SIG-M5 treated with dmso at 0.1 percent for 504 hours (cell line): ENCODE measurements around the gene NTM.

Experiments
- DNase-seq: peaks from one replicate; lab custom pipeline; 2025; ENCODE audit not compliant: unreplicated experiment; lab: John Stamatoyannopoulos, UW

NTM gene

DNA sequence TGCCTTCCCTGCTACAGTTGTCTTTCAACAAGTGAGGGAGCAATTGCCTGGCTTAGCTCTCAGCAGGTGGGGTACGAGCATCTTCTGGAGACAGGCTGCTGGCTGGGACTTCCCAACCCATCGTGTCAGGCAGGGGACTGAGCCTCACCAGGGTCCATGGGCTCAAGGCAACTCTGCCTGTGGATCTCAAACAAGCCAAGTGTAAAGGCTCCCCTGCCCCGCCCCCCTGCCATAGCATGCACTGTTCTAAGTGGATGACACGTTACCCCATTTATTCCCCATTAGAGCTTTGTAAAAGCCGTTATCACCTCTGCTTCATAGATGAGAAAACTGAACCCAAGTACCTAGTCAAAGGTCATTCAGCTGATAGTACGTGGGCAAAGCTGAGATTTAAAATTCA, 222.9 kb downstream of the NTM start:
- DNase-seq = no peak

DNA sequence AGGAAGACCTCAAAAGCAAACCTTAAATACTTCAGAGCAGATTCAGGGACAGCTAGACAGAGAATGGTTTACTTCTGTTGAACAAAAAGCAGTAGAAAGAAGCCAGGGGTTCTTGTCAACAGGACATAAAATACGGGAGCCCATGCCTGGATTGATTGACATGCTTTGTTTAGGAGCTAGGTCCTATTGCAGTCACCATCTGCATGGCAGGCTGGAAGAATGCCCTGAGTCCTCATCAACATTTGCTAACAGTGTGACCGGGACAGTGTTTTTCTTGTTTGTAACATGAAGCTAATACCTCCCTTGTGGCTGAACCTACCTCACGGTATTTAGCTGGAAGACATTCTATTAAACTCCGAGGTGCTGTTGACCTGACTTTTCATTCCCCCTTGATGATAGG, 225.4 kb downstream of the NTM start:
- no peak for DNase-seq

DNA sequence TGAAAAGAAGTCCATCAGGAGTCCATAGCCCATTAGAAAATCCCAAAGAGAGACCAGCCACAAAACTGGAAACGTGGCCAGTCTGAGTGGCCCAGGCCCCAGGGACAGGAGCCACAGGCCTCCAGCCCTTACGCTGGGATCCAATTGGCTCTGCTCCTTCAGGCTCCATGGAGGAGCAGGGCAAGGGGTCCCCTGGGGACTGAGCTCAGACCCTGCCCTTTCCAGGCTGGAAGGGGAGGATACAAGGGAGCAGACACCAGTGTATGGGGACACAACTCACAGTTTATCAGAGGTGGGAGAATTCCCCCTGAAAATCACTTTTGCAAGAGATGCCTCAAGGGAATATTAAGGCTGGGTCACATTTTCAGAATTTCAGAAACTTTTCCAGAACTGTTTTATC, 227.5 kb downstream of the NTM start:
- DNase-seq = no peak

DNA sequence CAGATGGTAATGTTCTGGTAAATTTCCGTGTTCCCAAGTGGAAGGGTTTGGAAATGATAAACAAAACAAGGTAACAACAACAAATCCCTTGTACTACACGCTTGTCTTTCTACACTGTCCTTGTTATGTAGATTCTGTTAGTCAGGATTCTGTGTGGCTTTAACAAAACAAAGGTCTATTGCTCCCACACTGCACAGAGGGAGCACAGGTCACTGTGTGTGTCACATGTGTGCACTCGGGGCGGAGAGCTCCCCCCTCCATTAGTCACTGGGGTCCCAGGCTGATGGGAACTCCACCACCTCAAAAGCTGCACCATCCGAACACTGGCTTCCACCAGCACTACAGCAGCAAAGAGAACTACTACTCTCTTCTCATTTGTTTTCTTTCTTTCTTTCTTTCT, 227.9 kb downstream of the NTM start:
- no peak for DNase-seq

DNA sequence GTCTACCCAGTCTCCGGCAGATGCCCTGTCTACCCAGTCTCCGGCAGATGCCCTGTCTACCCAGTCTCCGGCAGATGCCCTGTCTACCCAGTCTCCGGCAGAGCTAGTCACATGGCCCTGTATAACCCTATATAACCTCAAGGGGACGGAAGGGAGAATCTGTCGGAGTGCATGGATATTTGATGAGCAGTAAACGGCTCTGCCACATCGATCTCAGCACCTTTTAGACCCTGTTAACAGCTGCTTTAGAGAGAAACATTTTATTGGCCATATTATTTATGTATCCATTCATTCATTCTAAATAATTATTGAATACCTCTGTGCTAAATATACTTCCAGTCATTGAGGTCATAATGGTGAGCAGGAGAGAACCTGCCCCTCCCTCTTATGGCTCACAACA, 228.9 kb downstream of the NTM start:
- DNase-seq = no peak

DNA sequence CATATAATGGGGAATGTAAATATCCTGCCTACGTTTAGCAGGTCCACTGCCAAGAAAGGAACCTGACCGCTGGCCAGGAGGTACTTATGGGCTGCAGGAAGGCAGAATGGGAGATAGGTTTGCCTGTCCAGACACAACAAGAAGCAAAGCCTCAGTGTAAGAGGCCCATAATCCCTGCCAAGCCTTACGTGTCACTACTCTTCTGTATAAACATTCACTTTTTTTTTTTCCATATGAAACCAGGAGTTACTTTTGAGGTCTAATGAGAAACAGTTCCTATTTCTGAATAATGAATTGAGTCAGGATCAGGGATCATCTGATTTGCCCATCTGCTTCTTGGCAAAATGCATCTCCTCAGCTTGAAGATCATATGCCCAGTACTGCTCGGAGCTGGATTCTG, 230.2 kb downstream of the NTM start:
- DNase-seq = no peak

DNA sequence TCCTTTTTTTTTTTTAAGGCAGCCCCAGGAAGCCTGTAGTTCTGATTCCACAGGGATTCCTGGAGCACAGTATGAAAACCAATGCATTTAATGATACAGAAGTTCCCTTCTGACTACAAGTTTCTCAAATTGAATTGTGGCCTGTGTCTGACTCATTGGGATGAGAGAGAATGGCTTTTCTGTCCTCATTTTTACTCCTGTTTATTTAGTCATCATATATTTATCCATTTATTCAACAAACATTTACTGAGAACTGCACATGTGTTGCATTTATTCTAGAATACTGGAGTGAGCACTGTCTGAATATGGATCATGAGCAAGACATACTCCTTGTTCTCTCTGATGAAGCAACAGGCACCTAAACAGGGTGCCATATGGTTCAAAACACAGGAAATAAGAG, 231.2 kb downstream of the NTM start:
- no peak for DNase-seq

DNA sequence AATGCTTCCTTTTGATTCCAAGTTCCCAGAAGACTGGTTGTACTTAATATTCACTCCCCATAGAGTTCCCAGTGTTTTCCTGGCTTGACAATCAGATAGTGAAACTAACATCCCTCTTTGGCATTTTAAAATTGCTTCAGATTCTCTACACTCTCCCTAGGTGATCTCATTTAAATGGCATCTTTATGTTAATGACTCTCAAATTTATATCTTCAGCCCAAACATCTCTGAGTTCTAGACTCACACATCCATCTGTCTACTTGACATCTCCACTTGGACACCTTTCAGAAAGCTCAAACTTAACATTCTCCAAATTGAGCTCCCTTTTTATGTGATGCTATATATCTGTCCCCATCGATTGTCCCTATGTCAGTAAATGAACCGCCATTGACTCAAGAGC, 232.0 kb downstream of the NTM start:
- no peak for DNase-seq

DNA sequence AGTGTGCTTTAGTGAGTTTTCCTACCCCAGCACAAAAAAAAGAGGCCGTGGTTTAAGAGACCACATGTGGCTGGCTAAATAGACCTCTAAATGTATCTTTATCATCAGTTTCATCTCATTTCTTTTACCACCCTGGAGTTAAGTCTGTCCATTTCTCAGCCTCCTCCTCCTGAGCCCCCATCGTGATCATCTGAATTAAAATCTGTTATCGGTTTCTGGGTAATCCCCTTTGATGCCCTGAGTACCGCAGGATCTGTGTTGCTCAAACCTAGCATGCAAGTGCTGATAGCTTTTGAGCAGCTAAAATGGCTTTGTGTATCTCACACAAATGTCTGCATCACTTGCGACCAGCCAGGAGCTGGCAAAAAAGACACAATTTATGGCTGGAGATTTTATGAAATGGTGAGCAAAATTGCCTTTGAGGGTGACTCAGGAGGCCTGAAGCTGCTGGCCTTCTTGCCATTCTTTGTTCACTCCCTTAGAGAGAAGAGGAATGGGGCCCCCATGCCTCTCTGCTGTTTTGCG, 236.5 kb downstream of the NTM start:
- DNase-seq = no peak

DNA sequence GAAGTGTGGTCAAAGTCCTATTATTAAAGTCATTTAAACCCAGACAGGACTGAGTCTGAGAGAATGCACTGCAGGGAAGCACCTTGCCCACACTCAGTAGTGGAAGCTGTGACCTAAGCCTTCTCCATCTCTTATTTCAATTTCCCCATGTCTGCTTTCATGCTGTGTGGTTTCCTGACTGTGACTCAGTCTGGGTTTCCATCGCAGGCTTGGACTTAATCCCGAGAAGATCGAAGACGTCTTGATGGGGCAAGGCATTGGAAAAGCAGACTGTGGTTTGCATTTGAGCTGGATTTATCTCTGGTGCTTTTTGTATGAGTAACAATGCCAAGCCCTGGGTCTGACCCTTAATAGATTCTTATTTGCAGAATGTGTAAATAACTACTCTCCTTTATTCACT, 238.9 kb downstream of the NTM start:
- DNase-seq = no peak

DNA sequence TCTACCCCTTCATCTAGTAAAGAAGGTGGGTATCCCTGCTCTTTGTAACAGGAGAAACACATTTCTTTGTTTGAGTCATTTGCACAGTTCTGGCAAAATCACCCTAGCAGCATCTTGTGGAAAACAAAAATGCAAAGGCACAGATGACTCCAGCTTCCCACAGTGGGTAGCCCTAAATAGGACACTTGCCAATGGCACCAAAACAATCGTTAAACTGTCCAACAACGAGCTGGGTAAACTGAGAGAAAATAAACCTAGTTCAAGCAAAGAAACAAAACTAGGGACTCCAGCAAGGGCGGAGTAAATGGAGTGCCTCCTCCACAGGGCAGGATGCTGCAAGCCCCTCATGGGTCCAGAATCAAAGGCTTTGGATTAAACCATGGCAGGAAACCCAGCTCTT, 239.5 kb downstream of the NTM start:
- DNase-seq = no peak

DNA sequence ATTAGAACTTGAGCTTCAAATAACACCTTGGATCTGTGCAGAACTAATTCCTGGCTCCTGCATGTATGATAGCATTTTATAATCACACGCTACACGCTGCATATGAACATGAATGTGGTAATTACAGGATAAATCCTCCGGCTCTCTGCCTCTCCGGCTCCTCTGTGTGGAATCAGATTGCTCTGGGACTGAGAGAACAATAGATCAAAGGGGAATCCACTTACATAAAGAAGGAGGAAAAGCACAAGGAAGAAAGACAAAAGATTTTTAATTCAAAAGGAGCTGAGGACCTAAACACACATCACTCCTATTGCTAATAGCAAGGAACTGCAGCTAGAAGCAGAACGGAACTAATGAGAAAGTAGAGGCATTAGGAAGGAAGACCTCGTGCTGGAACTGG, 240.9 kb downstream of the NTM start:
- DNase-seq = no peak

DNA sequence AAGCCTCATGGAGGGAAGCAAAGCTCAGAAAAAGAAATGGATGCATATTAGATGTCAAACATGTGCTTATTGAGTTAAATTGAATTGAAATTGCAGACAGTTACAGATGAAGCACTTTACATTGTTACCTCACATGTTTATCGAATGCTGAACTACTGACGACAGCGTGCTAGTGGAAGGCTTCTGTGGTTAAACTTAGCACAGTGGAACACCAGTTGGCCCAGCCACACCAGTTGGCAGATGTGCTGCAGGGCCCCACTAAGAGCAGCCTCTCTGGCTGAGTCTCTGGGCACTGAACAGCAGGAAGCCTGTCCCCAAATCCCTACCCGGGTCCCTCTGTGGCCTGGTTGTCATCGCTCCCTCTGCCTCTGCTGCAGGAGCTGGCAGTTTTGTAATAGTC, 242.1 kb downstream of the NTM start:
- no peak for DNase-seq

DNA sequence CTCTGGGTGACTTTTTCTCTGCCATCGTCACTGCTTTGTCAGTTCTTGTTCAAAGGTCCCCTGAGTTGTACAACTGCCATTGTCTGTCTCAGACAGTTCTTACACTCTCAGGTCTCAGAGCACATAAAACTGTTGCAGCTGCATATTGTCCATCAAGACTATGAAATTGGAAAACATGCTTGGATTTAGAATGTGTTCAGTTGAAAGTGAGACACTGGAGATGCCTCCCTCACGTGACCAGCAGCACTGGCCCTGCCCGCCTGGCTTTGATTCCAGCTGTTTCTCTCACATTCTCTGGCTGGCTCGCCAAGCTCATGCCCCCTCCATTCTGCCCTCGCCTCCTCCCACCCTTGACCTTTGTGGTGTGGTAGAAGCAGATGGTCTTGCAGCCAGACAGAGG, 244.2 kb downstream of the NTM start:
- no peak for DNase-seq

DNA sequence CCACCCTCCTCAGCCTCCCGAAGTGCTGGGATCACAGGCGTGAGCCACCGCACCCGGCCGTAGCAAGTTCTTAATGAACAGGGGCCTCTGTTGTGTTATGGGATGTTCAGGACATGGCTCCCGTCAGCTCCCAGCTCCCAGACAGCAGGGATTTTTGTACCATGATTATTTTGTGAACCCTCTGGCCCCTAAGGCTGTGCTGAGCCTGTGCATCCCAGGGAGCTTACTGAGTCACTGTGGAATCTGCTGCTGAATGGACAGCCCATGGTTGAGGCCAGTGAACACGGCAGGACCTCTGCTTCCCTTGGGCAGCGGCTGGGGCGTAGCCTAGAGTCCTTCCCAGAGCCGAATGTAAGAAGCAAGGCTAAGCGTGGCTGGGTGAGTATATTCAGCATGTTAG, 245.2 kb downstream of the NTM start:
- DNase-seq = no peak

DNA sequence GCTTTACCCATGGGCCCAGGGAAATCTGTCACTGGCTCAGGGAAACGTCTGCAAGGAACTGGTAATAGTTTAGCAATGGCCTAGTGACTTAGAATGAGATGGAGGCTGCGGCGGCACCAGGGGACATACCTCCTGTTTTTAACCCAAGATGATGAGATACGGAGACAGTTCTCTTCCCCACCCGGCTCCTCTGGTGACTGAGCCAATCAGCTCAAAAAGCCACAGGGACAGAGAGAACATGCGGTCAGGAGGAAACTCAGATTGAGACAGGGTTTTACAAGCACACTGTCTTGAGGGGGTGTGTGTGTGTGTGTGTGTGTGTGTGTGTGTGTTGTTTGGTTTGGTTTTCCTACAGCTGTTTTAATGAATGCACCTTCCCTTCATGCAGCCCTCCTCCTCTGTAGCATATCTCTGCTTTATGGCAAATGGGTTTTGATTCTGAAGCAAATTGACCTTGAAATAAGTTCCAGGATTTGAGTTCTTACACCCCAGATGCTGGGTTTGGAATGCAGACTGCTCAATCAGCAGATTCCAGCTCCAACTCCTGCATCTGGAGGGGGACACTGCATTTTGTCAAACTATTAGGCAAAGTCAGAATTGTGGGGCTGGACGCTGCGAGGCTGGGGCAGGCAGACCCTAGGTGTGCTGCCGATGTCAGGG, 246.2 kb downstream of the NTM start:
- DNase-seq = no peak

DNA sequence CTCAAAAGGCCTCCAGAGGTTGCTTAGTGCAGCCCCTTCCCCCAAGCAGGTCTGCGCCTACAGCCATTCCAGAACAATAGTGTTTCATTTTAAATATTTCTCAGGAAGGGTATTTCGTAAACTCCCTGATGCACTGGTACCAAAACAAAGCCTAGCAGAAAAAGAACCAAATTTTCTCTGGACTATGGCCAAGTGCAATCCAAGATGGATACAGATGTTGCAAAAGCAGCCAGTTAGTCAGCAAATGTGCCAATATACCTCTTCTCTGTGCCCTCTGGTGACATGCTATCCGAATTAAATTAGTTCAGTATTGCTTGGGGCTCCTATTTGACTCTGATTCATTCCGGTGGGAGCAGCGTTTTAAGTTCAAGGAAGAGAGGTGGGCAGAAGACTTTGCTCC, 247.8 kb downstream of the NTM start:
- DNase-seq = no peak

DNA sequence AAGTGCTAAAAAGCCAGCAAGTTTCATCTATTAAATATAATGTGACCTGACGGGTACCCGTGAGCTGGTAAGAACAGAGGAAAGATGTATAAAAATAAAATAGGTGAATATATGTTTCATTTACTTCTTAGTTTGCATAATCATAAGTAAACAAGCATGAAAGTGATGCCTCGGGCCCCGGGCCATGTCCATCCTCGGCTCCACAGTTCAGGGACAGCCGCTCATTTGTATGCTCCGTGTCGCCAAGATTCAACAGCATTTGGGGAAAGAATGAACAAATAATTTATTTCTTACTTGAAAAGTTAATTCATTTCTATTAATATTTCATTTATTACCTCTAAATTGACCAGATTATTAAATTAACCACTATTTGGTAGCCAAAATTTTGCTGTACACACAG, 251.8 kb downstream of the NTM start:
- DNase-seq = no peak

DNA sequence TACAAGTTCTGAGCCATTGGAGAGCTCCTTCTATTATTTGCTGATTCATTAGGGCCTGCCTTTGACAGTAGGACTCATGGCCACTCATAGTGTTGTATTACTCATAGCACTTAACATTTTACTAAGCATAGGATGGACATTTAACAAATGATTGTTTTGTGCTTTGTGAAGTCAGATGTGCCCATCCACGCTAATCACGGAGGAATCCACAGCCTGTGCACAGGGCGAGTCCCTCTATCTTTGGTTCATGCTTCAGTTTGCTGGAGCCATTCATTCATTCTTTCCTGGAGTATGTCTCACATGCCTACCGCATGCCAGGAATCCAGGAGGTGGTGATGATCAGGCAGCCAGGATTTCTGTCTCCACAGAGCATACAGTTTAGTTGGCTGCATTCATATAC, 254.1 kb downstream of the NTM start:
- no peak for DNase-seq

DNA sequence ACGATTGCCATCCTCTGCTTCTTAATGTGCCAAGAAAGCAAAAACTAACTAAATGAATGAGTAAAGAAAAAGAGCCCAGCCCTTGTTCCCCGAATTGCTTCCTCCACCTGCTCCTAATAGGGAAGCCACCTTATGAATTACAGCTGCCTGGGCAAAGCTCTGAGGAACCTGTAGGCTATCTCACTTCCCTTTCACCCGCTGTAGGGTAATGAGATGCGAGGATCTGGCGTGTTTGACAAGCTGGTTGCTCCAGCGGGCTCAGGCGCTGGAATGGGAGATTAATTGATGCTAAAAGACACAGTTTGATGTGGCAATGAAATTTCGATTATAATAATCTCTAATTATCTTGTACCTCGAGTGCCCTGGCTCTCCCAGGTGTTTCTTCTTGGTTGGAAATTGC, 256.4 kb downstream of the NTM start:
- no peak for DNase-seq

DNA sequence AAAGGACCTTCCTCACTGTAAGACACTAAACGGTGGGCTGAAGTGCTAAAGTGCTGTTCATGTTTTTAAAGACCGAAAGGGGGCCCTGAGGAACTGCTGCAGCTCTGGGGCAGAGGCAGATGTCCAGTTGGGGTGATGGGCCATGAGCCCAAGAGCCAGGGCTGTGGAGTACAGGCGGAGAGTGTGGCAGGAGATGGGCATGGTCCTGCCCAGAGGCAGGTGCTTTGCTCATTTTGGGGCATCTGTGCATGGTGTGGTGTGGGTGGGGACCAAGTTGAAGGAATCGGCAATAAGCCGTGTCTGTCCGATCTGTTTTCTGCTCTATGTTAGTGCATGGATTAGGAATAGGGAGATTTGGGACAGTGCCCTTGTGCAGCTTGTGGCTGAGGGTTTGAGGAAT, 258.3 kb downstream of the NTM start:
- DNase-seq = no peak

DNA sequence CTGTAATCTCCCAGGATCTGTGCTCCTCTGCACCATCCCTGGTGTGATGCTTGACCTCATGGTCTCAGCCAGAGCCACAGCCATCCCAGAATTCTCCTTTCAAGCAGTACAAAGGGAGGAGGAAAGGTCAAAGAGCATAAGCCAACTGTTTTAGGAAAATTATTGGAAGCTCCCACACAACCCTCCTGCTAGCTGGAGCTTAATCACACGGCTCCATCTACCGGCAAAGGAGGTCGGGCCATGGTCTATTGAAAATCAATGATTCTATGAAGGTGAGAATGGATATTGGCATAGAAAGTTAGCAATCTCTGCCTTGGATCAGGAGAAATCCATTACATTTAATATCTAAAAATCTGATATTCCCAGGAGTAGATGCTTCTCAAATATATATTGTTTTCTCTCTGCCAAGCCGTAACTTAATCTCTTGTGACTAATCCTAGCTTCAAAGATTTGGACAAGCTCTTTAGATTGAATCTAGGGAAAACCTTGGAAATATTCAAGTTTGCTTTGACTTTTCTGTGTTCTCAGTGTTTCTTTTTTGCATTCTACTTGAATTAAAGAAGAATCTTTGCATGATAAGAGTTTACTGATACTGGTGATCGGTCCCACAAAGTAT, 259.6 kb downstream of the NTM start:
- no peak for DNase-seq

DNA sequence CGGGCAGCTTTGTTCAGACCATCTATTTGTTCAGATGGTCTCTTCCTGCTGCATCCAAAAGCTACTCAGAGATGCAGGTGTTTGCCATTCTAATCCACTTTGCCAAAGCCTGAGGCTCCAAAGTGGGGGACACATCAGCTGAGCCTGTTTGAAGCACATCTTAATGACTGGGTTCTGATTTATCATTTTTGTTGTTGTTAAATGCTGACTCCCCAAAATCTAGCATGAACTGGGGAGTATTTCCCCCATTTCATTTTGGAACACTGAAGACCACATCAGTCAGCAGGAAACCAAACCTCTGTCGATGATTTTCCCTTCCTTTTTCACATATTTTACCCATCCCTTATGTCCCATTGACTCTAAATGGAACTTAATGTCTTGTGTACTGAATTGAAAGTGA, 262.6 kb downstream of the NTM start:
- DNase-seq = no peak
